ENCODE results near the gene ZNF366. TPM values are rescaled to one million over a fixed set of nuclear protein-coding genes. Genes with fewer than 3 reads are reported as not detected.

The ZNF366 gene
- total RNA-seq, 1 experiment from 2014 or later: 0.17 TPM

- H3K4me1 ChIP-seq (replicated peaks; ENCODE audit: insufficient read depth): peaks cover 29% of the 10 kb centered on the region
- H3K36me3 ChIP-seq (ENCODE audit: low read depth): no peaks in the 10 kb centered on the region
- no peaks in the 10 kb centered on the region for H3K27me3 ChIP-seq (ENCODE audit: insufficient read depth, low read depth)
- POLR2A ChIA-PET (ENCODE audit: unreplicated experiment): no interaction called here
- CTCF ChIA-PET: no interaction called here
- H3F3A ChIP-seq (ENCODE audit: insufficient read depth, low read depth): peaks cover 26% of the 10 kb centered on the region
- H3K27ac ChIP-seq: no peak overlapping the region
- intact Hi-C loops (cut with micrococcal nuclease; ENCODE audit: unreplicated experiment): no loop called here
- no peaks in the 10 kb centered on the region for H3K9me3 ChIP-seq (ENCODE audit: insufficient read depth, low read depth)
- no peak overlapping the region for H3K4me3 ChIP-seq
- H4K20me1 ChIP-seq (ENCODE audit: insufficient read depth): no peaks in the 10 kb centered on the region
- BruUV-seq (replicated peaks): no TSS peak
- H3K9me2 ChIP-seq (ENCODE audit: insufficient read depth): no peaks in the 10 kb centered on the region
- DNase-seq: no peak
- no peak overlapping the region for H2AFZ ChIP-seq
- no peak overlapping the region for H3K4me2 ChIP-seq
- H3K79me2 ChIP-seq (ENCODE audit: low read depth): no peaks in the 10 kb centered on the region
- TF ChIP-seq CTCF (conservative IDR thresholded peaks at IDR 0.05) (no peak), EZH2 (IDR thresholded peaks at IDR 0.05; ENCODE audit: low read depth) (no peak)
These were observed 51.7 kb downstream of the ZNF366 start for GRCh38 chr5:72455476-72455875.

- intact Hi-C loops (cut with micrococcal nuclease; ENCODE audit: unreplicated experiment): no loop called here
- Histone ChIP-seq H3K27me3 (ENCODE audit: insufficient read depth, low read depth) (no peaks in the 10 kb centered on the region), H3K36me3 (ENCODE audit: low read depth) (no peaks in the 10 kb centered on the region), H3K9me2 (ENCODE audit: insufficient read depth) (no peaks in the 10 kb centered on the region), H3K9me3 (ENCODE audit: insufficient read depth, low read depth) (no peaks in the 10 kb centered on the region), H3K4me2 (no peak overlapping the region), H3K79me2 (ENCODE audit: low read depth) (no peaks in the 10 kb centered on the region), H4K20me1 (ENCODE audit: insufficient read depth) (no peaks in the 10 kb centered on the region), H3F3A (ENCODE audit: insufficient read depth, low read depth) (peaks cover 26% of the 10 kb centered on the region), H3K27ac (no peak overlapping the region), H3K4me3 (no peak overlapping the region), H2AFZ (no peak overlapping the region), H3K4me1 (replicated peaks; ENCODE audit: insufficient read depth) (peaks cover 33% of the 10 kb centered on the region)
- ChIA-PET CTCF (no interaction called here), POLR2A (ENCODE audit: unreplicated experiment) (no interaction called here)
- no peak for DNase-seq
- TF ChIP-seq EZH2 (IDR thresholded peaks at IDR 0.05; ENCODE audit: low read depth) (no peak), CTCF (conservative IDR thresholded peaks at IDR 0.05) (no peak)
- BruUV-seq (replicated peaks): no TSS peak
These were observed 52.2 kb downstream of the ZNF366 start for GRCh38 chr5:72454996-72455395.

- Histone ChIP-seq H3K4me2 (peak overlapping the region; percentile 49; the same call in 1 of the 2 replicates), H2AFZ (no peak overlapping the region), H3F3A (ENCODE audit: insufficient read depth, low read depth) (peaks cover 26% of the 10 kb centered on the region), H3K4me1 (replicated peaks; ENCODE audit: insufficient read depth) (peaks cover 33% of the 10 kb centered on the region), H3K9me3 (ENCODE audit: insufficient read depth, low read depth) (no peaks in the 10 kb centered on the region), H4K20me1 (ENCODE audit: insufficient read depth) (no peaks in the 10 kb centered on the region), H3K9me2 (ENCODE audit: insufficient read depth) (no peaks in the 10 kb centered on the region), H3K36me3 (ENCODE audit: low read depth) (no peaks in the 10 kb centered on the region), H3K27me3 (ENCODE audit: insufficient read depth, low read depth) (no peaks in the 10 kb centered on the region), H3K79me2 (ENCODE audit: low read depth) (no peaks in the 10 kb centered on the region), H3K4me3 (no peak overlapping the region), H3K27ac (peak overlapping the region; percentile 95)
- POLR2A ChIA-PET (ENCODE audit: unreplicated experiment): no interaction called here
- intact Hi-C loops (cut with micrococcal nuclease; ENCODE audit: unreplicated experiment): loop anchor here (2.0 kb wide), 1 partner anchor 71 kb away; no protein-coding TSS in a partner anchor
- no peak for DNase-seq
- no peak for TF ChIP-seq EZH2 (IDR thresholded peaks at IDR 0.05; ENCODE audit: low read depth)
- no peak for TF ChIP-seq CTCF (conservative IDR thresholded peaks at IDR 0.05)
- BruUV-seq (replicated peaks): no TSS peak
- CTCF ChIA-PET: no interaction called here
These were observed 53.9 kb downstream of the ZNF366 start for GRCh38 chr5:72453246-72453775.
